Panc1 (cell line): ENCODE results near the gene H1-8. TPM values are rescaled to one million over a fixed set of nuclear protein-coding genes. Genes with fewer than 3 reads are reported as not detected.

Experiments used
- ATAC-seq: fragments of 200-7000 bp; cut with Tn5 transposase; 2 replicates; pipeline ENCODE4 v1.9.1; 2020; ENCODE audit warnings: mild to moderate bottlenecking, moderate library complexity
- BruUV-seq: library from RNA; stranded (reverse); fragments of 400-500 nt; replicated peaks from 2 replicates; lab custom pipeline; 2021; lab: Mats Ljungman, UMichigan
- CTCF ChIA-PET: fragments of 300-600 bp; sonication (Branson Sonifier 250); formaldehyde crosslinking; loops from one replicate; lab custom pipeline; 2022; ENCODE audit warnings: antibody characterized with exemption; lab: Charles Lee
- POLR2A ChIA-PET: fragments of 300-600 bp; sonication (Branson Sonifier 250); formaldehyde crosslinking; loops from one replicate; lab custom pipeline; 2022; ENCODE audit warnings: antibody characterized with exemption; lab: Charles Lee
- DNase-seq: peaks from one replicate; pipeline ENCODE4 v3.0.0-alpha.2; 2010; ENCODE audit warnings: low read depth, low spot score
- H3K27ac ChIP-seq: 2 replicates; pipeline ENCODE4 v1.5.1; 2011; ENCODE audit warnings: mild to moderate bottlenecking, low read length, inconsistent platforms
- H3K27me3 ChIP-seq: fragments of 200-500 bp; sonication (Bioruptor generic); 2 replicates; pipeline ENCODE4 v1.6.0; 2014; ENCODE audit warnings: low read length, inconsistent platforms; ENCODE audit not compliant: control insufficient read depth, insufficient read depth
- H3K36me3 ChIP-seq: fragments of 200-500 bp; sonication (Bioruptor generic); 2 replicates; pipeline ENCODE4 v1.5.1; 2014; ENCODE audit warnings: inconsistent platforms, mild to moderate bottlenecking, low read length, moderate library complexity; ENCODE audit not compliant: control insufficient read depth, insufficient read depth
- H3K4me1 ChIP-seq: 2 replicates; pipeline ENCODE4 v1.5.1; 2011; ENCODE audit warnings: inconsistent platforms, mild to moderate bottlenecking, low read length, moderate library complexity; ENCODE audit not compliant: control insufficient read depth, insufficient read depth
- H3K4me3 ChIP-seq, 2 experiments: 2 replicates each; pipeline ENCODE4 v1.5.1; 2011 to 2012; ENCODE audit warnings: low read depth in 2 of 2, low read length in 2 of 2, mild to moderate bottlenecking in 2 of 2, inconsistent platforms in 1 of 2, moderate library complexity in 1 of 2
- H3K9me3 ChIP-seq: fragments of 200-500 bp; sonication (Bioruptor generic); 2 replicates; pipeline ENCODE4 v1.5.1; 2014; ENCODE audit warnings: low read depth, mild to moderate bottlenecking, inconsistent platforms, low read length, moderate library complexity; ENCODE audit not compliant: control insufficient read depth, insufficient read depth
- CTCF ChIP-seq: fragments of 450-650 bp; IDR thresholded peaks from 2 replicates; pipeline ENCODE4 v1.5.1; 2017; ENCODE audit warnings: mild to moderate bottlenecking
- POLR2AphosphoS5 ChIP-seq: IDR thresholded peaks from 2 replicates; pipeline ENCODE4 v1.6.1; 2012; ENCODE audit warnings: mild to moderate bottlenecking, low read depth, low read length, moderate library complexity
- REST ChIP-seq, 2 experiments: IDR thresholded peaks; 2 replicates each; pipeline ENCODE4 v1.6.1; 2011 to 2012; ENCODE audit warnings: low read depth in 2 of 2, control low read depth in 1 of 2, low read length in 1 of 2, mild to moderate bottlenecking in 1 of 2, moderate library complexity in 1 of 2; ENCODE audit not compliant: insufficient read depth in 1 of 2
- SIN3A ChIP-seq: IDR thresholded peaks from 2 replicates; pipeline ENCODE4 v1.6.1; 2012; ENCODE audit warnings: low read depth, mild to moderate bottlenecking, low read length, moderate library complexity, borderline replicate concordance; ENCODE audit not compliant: insufficient read depth
- TCF7L2 ChIP-seq: IDR thresholded peaks from 2 replicates; pipeline ENCODE4 v1.6.1; 2011; ENCODE audit warnings: mild to moderate bottlenecking, low read depth, low read length, inconsistent platforms
- in situ Hi-C: cut with HindIII; loops from 2 replicates; pipeline ENCODE4 v1.10.0; 2016; ENCODE audit warnings: low sequenced_read_pairs, low pct_unique_long_range_greater_than_20kb
- intact Hi-C: fragments of 100-400 bp; cut with micrococcal nuclease; formaldehyde crosslinking; loops from one replicate; pipeline ENCODE4 v1.10.0; 2022; ENCODE audit not compliant: unreplicated experiment
- total RNA-seq: library from RNA; stranded (reverse); gene quantifications from one replicate; pipeline ENCODE4 v1.2.1, GENCODE V29; 2021; ENCODE audit not compliant: unreplicated experiment

The H1-8 gene
- total RNA-seq, 1 experiment from 2014 or later = not detected

GRCh38 chr3:129557548-129557894 lies 14.5 kb downstream of the H1-8 start:
- Histone ChIP-seq H3K9me3 (no peaks in the 10 kb centered on the region), H3K36me3 (peaks cover 7% of the 10 kb centered on the region), H3K27ac (no peak overlapping the region), H3K27me3 (no peaks in the 10 kb centered on the region), H3K4me3 (no peak overlapping the region), H3K4me1 (peaks cover 20% of the 10 kb centered on the region)
- BruUV-seq = no TSS peak
- TF ChIP-seq REST (IDR thresholded peaks at IDR 0.05; ENCODE audit: insufficient read depth in 1 of 2, low read depth in 2 of 2, low read length in 1 of 2) = no peak
- no peak for TF ChIP-seq TCF7L2
- no peak for TF ChIP-seq SIN3A
- ATAC-seq (no peak), DNase-seq (no peak)
- in situ Hi-C loops = no loop called here
- ChIA-PET CTCF (interaction anchor here (0.6 kb wide), 1 partner anchor 49 kb away, joined by 3 read pairs; no protein-coding TSS in a partner anchor), POLR2A (no interaction called here)
- intact Hi-C loops = loop anchor here (5.0 kb wide), 1 partner anchor 65 kb away; no protein-coding TSS in a partner anchor

GRCh38 chr3:129558081-129558771 lies 15.3 kb downstream of the H1-8 start:
- no peak for ATAC-seq
- Histone ChIP-seq H3K9me3 (no peaks in the 10 kb centered on the region), H3K36me3 (peaks cover 7% of the 10 kb centered on the region)

GRCh38 chr3:129558772-129559564 lies 16.0 kb downstream of the H1-8 start:
- ATAC-seq (no peak), DNase-seq (no peak)
- peaks cover 7% of the 10 kb centered on the region for H3K36me3 ChIP-seq
- TF ChIP-seq CTCF (no peak), POLR2AphosphoS5 (no peak), REST (IDR thresholded peaks at IDR 0.05; ENCODE audit: insufficient read depth in 1 of 2, low read depth in 2 of 2, low read length in 1 of 2) (no peak), TCF7L2 (no peak), SIN3A (no peak)
- BruUV-seq = no TSS peak
- H3K4me3 ChIP-seq = no peak overlapping the region
- intact Hi-C loops = loop anchor here (5.0 kb wide), 1 partner anchor 67 kb away; no protein-coding TSS in a partner anchor
- H3K4me1 ChIP-seq = peaks cover 20% of the 10 kb centered on the region
- in situ Hi-C loops = no loop called here
- CTCF ChIA-PET = no interaction called here
- no peaks in the 10 kb centered on the region for H3K9me3 ChIP-seq
- H3K27ac ChIP-seq = peak overlapping the region; percentile 49
- POLR2A ChIA-PET = interaction anchor here (0.7 kb wide), 1 partner anchor 120 kb away, joined by 5 read pairs; no protein-coding TSS in a partner anchor
- no peaks in the 10 kb centered on the region for H3K27me3 ChIP-seq

More at GRCh38 chr3:129558081-129558771, 15.3 kb downstream of the H1-8 start:
- CTCF ChIA-PET = no interaction called here
- BruUV-seq = no TSS peak
- intact Hi-C loops (loop anchor here (5.0 kb wide), 1 partner anchor 66 kb away; no protein-coding TSS in a partner anchor), in situ Hi-C loops (no loop called here)
- POLR2A ChIA-PET = no interaction called here
- DNase-seq = no peak
- Histone ChIP-seq H3K27me3 (no peaks in the 10 kb centered on the region), H3K4me3 (no peak overlapping the region), H3K4me1 (peaks cover 20% of the 10 kb centered on the region), H3K27ac (no peak overlapping the region)
- no peak for TF ChIP-seq TCF7L2
- TF ChIP-seq POLR2AphosphoS5 = no peak
